MM.1S (cell line): ENCODE data around the gene CUBN.

Experiments used
- EZH2phosphoT487 ChIP-seq: fragments of 300-600 bp; sonication (generic); IDR thresholded peaks from 2 replicates; pipeline ENCODE4 v1.6.1; 2018; ENCODE audit warnings: antibody characterized with exemption, low read length
- TF ChIP-seq, protein P1 (sequence below): fragments of 300-600 bp; sonication (generic); IDR thresholded peaks from 2 replicates; pipeline ENCODE4 v1.5.1; 2016; ENCODE audit warnings: antibody characterized with exemption, low read length, mixed read lengths

GRCh38 chr10:16947069-16947468 lies 182.5 kb downstream of the CUBN start:
- no peak for TF ChIP-seq EZH2phosphoT487
- TF ChIP-seq, protein P1, sequence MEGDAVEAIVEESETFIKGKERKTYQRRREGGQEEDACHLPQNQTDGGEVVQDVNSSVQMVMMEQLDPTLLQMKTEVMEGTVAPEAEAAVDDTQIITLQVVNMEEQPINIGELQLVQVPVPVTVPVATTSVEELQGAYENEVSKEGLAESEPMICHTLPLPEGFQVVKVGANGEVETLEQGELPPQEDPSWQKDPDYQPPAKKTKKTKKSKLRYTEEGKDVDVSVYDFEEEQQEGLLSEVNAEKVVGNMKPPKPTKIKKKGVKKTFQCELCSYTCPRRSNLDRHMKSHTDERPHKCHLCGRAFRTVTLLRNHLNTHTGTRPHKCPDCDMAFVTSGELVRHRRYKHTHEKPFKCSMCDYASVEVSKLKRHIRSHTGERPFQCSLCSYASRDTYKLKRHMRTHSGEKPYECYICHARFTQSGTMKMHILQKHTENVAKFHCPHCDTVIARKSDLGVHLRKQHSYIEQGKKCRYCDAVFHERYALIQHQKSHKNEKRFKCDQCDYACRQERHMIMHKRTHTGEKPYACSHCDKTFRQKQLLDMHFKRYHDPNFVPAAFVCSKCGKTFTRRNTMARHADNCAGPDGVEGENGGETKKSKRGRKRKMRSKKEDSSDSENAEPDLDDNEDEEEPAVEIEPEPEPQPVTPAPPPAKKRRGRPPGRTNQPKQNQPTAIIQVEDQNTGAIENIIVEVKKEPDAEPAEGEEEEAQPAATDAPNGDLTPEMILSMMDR, result no peak
